Measurements from ENCODE around the gene SV2C.

GRCh38 chr5:76363352-76364225, 280.4 kb downstream of the SV2C start:
- TF ChIP-seq ZNF791 (tag by site-specific recombination; IDR thresholded peaks at IDR 0.05) (no peak), BCL6B (tag by site-specific recombination; IDR thresholded peaks at IDR 0.05) (no peak), ZNF629 (tag by site-specific recombination; IDR thresholded peaks at IDR 0.05) (no peak), ZNF530 (tag by site-specific recombination; IDR thresholded peaks at IDR 0.05; ENCODE audit: low read depth) (no peak), ZBTB7A (tag by site-specific recombination; IDR thresholded peaks at IDR 0.05; ENCODE audit: low read depth) (no peak), CTCF (tag by site-specific recombination; IDR thresholded peaks at IDR 0.05) (no peak), HOXA7 (CRISPR knock-in tag; IDR thresholded peaks at IDR 0.05; ENCODE audit: borderline replicate concordance) (no peak), ZNF274 (IDR thresholded peaks at IDR 0.05; ENCODE audit: low read length) (no peak), ZNF274 (tag by site-specific recombination; IDR thresholded peaks at IDR 0.05; ENCODE audit: borderline replicate concordance) (no peak)

Data from HEK293 (cell line).